Measurements from ENCODE around the gene FLG.
"Not testable (repeated sequence)": the region's sequence is repeated elsewhere in the genome, so short reads cannot be mapped to it uniquely, and the experiment has no call there.

The FLG gene

DNA sequence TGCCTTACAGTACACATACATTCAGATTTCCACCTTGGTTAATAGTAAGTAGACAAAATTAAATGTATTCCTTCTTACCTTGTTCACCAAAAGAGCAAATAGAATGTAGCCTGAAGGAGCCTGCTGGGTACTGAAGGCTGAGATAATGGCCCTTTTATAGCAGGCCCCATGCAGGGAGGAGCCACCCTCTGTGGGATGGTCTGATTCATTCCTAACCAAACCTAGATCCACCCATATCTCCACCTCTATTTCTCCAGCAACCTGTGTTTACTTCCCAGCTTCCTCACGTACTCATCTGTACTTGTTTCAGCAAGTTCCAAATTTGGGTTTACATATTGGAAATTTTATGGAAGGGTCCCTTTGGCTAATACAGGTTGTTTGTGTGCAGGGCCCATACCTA, at the start of gene FLG:
Gene FLG, minus strand, starts transcription at position 129 of the 400 bp plus-strand sequence. CDS start 9,783 bp downstream, outside the sequence.
- DNase-seq (ENCODE audit: low read depth in 1 of 2, low spot score in 1 of 2) = no peak

DNA sequence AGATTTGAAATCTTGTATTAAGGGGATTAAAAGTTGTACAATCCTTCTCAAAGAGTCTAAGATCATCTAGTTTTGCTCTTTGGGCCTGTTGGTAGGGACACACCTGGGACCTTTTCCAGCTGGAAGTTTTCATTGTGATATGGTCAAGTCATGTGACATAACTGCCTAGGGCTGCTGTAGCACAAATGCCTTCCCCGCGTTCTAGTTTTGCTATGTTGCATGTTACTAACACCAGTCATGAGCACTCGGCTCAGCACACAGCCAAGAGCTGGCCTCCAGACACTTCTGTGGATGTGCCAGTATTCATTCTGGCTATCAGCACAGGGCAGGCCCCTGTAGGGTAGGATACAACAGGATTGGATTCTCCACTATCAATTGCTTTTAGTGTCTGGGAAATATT, 49.4 kb upstream of the FLG start:
- DNase-seq (ENCODE audit: low read depth in 1 of 2, low spot score in 1 of 2) = no peak

DNA sequence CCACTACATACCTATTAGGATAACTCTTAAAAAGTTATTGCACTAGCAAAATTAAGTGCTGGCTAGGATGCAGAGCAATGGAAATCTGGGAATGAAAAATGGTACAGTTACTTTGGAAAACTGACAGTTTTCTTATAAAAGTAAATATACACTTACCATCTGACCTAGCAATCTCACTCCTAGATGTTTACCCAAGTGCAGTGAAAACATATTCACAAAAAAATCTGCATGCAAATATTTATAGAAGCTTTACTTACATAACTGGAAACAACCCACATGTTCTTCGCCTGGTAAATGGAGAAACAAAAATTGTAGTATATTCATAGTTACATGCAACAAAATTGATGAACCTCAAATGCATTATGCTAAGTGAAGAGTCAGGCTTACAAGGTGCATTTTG, 47.6 kb upstream of the FLG start:
- DNase-seq (ENCODE audit: low read depth in 1 of 2, low spot score in 1 of 2) = no peak

DNA sequence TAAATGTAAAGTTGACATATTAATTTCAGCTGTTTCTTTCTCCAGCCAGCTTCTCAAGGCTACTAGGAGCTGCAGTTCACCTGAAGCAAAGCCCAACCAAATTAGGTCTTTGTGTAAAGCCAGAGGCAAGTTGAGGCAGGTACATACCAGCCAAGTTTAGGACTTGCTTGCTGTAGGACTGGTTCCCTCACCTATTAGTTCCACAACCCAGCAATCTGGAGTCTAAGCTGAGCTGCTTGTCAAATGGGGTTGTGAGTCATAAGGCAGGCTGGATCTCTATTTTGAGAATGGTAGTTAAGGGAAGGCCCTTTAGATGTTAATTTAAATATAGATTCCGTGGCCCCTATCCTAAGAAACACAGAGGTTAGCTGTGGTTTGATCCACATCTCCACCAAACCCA, 42.4 kb upstream of the FLG start:
- no peak for DNase-seq (ENCODE audit: low read depth in 1 of 2, low spot score in 1 of 2)

DNA sequence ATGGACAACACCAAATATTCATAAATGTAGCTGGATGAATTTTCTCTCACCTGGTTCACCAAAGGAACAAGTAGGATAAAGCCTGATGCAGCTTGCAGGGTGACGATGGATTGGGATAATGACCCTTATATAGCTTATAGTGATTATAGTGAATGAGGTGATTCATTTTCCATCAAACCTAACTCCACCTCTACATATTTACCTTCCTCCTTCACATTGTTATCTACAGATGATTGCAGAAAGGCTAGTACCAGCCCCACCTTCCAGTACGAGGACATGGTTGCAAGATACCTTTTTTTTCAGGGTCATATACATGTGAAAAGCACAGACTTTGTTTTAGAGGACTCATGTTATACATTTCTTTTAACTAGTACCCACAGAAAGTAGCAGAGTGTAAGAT, 34.9 kb upstream of the FLG start, which contains the start of gene FLG2:
Gene FLG2, minus strand, starts transcription at position 101 of the 400 bp plus-strand sequence. CDS start 1,122 bp downstream, outside the sequence.
- DNase-seq (ENCODE audit: low read depth in 1 of 2, low spot score in 1 of 2) = no peak

DNA sequence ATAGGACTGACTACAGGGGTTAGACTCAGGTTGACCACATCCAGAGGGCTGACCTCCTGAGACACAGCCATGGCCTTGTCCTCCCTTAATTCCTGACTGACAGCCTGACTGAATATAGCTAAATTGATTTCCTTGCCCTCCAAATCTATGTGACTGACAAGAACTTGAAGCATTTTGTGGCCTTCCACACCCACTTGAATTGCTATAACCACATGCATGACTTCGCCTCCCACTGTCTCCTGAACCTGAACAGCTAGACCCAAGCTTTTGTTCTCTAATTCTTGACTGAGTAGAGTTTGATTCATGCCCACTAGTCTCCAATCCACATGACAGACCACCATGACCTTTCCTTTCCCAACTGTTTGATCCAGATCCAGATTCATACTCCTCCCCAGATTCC, 31.7 kb upstream of the FLG start:
- DNase-seq (ENCODE audit: low read depth in 1 of 2, low spot score in 1 of 2) = no peak

DNA sequence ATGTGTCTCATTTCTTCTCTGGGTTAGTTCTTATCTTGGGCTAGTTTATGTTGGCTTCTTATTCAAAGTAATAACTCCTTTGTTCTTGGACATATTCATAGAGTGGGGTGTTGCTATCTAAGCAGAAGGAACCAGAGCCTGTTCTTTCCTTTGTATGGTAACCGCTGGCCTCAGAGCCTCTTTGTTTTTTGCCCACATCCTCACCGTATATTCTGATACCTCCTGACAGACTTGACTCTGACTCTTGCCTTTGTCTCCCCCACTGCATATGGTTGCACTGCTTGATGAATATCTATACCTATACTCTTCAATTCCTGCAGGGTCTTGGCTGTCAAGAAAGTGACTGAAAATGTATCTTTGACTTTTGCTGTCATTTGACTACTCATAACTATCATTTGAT, 24.6 kb upstream of the FLG start:
- DNase-seq (ENCODE audit: low read depth in 1 of 2, low spot score in 1 of 2) = no peak

DNA sequence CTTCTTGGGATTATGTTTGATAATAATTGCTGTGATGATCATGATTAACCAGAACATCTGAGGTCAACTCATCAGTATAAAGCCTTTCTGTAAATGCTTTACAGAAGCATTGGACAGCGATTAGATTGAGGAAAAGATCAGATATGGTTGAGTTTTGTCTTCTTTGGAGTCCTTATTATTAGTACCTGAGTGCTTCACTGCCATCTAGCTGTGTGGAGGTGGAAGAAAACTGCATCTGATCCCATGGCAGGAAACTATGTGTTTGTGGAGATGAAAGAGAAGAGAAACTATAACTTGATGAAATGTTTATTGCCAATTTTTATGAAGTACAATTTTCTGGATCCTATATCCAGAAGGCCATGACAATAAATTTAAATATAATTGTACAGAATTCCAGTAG, 23.4 kb upstream of the FLG start:
- DNase-seq (ENCODE audit: low read depth in 1 of 2, low spot score in 1 of 2) = no peak

DNA sequence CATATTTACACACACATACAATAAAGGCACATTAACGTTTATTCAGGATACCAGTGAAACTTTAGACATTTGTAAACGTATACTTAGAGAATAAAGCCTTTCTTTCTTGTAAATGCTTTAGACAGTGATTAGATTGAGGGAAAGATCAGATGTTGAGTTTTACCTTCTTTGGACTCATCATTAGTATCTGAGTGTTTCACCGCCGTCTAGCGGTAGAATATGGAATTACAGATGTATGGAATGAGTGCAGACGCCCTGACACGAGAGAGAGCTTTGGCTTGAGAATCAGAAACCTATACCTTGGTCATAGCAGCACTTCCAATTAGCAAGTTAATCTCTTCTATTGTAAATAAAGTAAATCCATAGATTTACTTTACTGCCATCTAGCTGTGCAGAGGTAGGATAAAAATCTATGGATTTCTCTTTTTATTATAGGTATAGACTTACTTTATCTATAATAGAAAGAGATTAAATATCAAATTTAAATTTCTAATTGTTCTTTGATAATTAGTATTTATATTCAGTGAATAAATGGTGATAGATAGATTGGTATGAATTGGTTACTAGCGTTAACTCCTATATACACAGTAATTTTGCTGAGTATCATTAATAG, 22.2 kb upstream of the FLG start:
- no peak for DNase-seq (ENCODE audit: low read depth in 1 of 2, low spot score in 1 of 2)

DNA sequence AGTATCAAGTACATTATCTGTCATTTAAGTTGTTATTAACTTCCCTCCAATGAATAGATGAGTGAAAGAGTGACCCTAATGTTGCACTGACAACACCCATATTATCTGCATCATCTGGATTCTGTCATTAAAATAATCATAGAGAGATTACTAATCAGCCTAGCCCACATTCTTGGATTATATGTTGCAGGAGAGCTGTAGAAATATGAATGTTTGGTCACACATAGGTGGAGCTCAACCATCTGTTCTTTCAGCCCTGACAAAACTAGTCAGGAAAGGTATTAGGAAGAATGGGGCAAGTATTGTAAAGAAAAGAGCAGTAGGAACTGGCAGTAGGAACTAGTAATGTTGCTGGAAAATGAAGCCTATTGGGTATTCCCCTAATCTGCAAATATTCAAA, 19.4 kb upstream of the FLG start:
- no peak for DNase-seq (ENCODE audit: low read depth in 1 of 2, low spot score in 1 of 2)

DNA sequence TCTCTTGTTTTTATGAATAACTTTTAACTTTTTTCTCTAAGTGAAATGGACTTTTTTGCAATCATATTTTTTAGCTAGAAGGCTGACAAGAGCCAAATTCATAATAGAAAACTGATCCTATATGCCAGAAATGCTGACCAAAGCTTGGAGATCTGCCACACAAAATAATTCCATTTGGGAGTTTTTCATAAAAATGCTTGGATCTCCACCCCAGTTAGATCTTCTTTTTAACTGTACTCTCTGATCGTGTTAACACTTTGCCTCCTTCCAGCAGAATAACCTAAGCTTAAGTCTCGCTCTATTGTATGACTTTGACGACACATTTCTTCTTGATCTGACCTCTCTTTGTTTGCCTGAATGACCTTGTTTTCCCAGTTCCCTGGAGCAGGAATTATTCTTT, 18.0 kb upstream of the FLG start:
- DNase-seq (ENCODE audit: low read depth in 1 of 2, low spot score in 1 of 2) = no peak

DNA sequence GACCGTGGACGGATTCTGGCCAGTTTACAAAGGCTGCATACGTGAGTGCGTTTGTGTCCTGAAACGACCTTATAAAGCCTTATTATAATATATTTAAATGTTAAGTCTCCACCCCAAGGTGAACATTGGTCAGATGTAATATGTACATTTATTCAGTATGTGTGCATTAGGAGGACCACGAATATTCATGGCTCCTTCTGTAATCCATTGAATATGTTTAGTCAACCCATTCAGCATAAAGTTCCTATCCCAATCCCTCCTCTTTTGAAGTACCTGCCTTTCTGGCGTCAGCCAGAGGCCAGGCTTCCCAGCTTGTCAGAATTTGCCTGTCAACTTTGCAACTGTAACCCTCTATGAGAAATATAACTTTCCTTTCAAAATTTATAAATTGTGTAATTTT, 10.4 kb upstream of the FLG start:
- no peak for DNase-seq (ENCODE audit: low read depth in 1 of 2, low spot score in 1 of 2)

DNA sequence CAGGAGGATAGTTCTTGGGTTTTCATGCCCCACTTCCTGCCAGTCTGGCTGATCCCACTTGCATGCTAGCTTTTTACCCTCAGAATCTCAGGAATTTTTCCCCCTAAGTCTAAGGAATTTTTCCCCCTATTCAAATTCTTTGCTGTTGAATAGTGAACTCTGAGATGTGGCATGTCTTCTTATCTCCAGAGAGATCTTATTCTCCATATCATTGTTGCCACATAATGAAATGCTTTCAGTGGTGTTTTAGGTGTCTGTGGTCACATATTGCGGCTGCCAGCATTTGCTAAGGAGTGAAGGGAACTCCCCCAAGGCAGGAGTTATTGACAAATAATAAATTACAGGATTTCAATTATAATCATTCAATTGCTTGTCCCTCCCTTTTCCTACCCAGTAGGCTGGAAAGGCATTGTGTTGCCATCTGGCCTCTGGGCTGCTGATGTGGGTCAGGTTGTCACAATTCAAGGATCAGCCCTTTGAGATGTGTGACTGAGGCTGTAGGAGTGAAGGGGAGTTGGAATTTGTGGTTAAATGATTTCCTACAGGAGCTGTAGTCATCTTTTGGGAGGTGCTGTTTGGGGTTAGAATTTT, 3.9 kb upstream of the FLG start:
- DNase-seq (ENCODE audit: low read depth in 1 of 2, low spot score in 1 of 2) = no peak

DNA sequence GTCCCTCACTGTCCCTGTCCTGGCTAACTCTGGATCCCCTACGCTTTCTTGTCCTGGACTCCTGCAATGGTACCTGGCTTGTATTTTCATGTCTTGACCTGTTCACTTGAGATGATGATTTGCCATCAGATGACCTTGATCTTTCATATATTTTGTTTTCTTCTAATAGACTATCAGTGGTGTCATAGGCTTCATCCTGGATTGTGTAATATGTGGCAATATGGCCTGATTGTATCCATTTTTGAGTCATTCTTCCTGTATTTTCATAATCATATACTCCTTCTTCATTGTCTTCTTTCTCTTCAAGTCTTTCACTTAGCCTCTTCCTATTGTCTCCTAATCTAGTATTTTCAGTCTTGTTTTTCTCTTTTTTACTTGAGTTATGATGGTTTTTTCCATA, 11.1 kb downstream of the FLG start:
- DNase-seq (ENCODE audit: low read depth in 1 of 2, low spot score in 1 of 2) = no peak

DNA sequence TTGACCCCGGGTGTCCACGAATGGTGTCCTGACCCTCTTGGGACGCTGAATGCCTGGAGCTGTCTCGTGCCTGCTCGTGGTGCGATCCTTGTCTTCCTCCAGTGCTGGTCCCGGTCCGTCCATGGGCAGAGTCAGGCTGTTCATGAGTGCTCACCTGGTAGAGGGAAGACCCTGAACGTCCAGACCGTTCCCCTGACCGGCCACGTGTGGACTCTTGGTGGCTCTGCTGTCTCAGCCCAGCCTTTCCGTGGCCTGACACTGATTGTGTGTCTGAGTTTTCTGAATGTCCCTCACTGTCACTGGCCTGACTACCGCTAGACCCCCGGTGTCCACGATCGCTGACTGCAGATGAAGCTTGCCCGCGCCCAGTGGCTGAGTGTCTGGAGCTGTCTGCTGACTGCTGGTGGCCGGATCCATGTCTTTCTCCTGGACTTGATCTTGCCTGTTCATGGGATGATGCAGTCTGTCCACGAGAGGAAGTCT, 11.7 kb downstream of the FLG start:
- DNase-seq (ENCODE audit: low read depth in 1 of 2, low spot score in 1 of 2) = no peak

DNA sequence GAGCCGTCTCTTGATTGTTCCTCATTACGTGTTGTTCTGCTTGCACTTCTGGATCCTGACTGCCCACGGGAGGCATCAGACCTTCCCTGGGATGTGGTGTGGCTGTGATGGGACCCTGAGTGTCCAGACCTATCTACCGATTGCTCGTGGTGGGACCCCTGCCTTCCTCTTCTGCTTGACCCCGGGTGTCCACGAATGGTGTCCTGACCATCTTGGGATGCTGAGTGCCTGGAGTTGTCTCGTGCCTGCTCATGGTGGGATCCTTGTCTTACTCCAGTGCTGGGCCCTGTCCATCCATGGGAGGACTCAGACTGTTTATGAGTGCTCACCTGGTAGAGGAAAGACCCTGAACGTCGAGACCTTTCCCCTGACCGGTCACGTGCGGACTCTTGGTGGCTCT, 12.9 kb downstream of the FLG start:
- DNase-seq (ENCODE audit: low read depth in 1 of 2, low spot score in 1 of 2) = not testable (repeated sequence)

DNA sequence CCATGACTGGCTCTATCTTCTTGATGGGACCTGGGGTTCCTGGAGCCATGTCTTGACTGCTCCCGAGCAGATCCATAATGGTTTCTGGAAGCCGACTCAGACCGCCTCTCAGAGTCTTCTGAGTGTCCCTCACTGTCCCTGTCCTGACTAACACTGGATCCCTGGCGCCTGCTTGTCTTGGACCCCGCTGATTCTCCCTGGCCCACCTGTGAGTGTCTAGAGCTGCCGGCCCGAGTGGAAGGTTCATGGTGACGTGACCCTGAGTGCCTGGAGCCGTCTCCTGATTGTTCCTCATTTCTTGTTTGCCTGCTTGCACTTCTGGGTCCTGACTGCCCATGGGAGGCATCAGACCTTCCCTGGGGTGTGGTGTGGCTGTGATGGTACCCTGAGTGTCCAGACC, 15.1 kb downstream of the FLG start:
- DNase-seq (ENCODE audit: low read depth in 1 of 2, low spot score in 1 of 2) = no peak

DNA sequence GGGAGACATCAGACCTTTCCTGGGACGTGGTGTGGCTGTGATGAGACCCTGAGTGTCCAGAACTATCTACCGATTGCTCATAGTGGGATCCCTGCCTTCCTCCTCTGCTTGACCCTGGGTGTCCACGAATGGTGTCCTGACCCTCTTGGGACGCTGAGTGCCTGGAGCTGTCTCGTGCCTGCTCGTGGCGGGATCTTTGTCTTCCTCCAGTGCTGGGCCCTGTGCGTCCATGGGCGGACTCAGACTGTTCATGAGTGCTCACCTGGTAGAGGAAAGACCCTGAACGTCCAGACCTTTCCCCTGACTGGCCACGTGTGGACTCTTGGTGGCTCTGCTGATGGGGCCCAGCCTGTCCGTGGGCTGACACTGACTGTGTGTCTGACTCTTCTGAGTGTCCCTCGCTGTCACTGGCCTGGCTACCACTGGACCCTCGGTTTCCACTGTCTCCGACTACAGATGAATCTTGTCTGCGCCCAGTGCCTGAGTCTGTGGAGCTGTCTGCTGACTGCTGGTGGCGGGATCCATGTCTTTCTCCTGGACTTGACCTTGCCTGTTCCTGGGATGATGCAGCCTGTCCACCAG, 15.6 kb downstream of the FLG start:
- not testable (repeated sequence) for DNase-seq (ENCODE audit: low read depth in 1 of 2, low spot score in 1 of 2)

DNA sequence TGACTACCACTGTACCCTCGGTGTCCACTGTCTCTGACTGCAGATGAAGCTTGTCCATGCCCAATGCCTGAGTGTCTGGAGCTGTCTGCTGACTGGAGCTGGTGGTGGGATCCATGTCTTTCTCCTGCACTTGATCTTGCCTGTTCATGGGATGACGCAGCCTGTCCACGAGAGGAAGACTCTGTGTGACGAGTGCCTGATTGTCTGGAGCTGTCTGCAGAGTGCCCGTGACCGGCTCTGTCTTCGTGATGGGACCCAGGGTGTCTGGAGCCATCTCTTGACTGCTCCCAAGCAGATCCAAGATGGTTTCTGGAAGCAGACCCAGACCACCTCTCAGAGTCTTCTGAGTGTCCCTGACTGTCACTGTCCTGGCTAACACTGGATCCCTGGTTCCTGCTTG, 16.3 kb downstream of the FLG start:
- DNase-seq (ENCODE audit: low read depth in 1 of 2, low spot score in 1 of 2) = not testable (repeated sequence)

DNA sequence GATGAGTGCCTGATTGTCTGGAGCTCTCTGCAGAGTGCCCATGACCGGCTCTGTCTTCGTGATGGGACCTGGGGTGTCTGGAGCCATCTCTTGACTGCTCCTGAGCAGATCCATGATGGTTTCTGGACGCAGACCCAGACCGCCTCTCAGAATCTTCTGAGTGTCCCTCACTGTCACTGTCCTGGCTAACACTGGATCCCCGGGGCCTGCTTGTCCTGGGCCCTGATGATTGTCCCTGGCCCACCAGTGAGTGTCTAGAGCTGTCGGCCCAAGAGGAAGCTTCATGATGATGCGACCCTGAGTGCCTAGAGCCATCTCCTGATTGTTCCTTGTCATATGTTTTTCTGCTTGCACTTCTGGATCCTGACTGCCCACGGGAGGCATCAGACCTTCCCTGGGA, 17.1 kb downstream of the FLG start:
- not testable (repeated sequence) for DNase-seq (ENCODE audit: low read depth in 1 of 2, low spot score in 1 of 2)

DNA sequence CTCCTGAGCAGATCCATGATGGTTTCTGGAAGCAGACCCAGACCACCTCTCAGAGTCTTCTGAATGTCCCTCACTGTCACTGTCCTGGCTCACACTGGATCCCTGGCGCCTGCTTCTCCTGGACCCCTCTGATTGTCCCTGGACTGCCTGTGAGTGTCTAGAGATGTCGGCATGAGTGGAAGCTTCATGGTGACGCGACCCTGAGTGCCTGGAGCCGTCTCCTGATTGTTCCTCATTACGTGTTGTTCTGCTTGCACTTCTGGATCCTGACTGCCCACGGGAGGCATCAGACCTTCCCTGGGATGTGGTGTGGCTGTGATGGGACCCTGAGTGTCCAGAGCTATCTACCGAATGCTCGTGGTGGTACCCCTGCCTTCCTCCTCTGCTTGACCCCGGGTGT, 18.9 kb downstream of the FLG start:
- not testable (repeated sequence) for DNase-seq (ENCODE audit: low read depth in 1 of 2, low spot score in 1 of 2)

DNA sequence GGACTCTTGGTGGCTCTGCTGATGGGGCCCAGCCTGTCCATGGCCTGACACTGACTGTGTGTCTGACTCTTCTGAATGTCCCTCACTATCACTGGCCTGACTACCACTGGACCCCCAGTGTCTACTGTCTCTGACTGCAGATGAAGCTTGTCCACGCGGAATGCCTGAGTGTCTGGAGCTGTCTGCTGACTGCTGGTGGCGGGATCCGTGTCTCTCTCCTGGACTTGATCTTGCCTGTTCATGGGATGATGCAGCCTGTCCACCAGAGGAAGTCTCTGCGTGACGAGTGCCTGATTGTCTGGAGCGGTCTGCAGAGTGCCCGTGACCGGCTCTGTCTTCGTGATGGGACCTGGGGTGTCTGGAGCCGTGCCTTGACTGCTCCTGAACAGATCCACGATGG, 20.3 kb downstream of the FLG start:
- DNase-seq (ENCODE audit: low read depth in 1 of 2, low spot score in 1 of 2) = not testable (repeated sequence)
